ENCODE results near the gene SCRN3.
"Not testable (repeated sequence)": the region's sequence is repeated elsewhere in the genome, so short reads cannot be mapped to it uniquely, and the experiment has no call there.

SCRN3 gene

DNA sequence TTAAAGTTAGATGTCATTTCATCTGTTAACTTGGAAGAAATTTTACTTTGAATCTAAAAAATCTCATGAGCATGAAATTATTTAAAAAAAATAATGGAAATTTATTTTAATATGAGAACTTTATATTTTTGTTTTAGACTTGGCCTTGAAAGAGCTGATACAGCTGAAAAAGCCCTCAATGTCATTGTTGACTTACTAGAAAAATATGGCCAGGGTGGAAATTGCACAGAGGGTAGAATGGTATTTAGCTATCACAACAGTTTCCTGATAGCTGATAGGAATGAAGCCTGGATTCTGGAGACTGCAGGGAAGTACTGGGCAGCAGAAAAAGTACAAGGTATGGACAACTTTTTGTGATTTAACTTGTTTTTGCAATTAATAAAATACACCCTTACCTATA is 5.3 kb downstream of the SCRN3 start:
- in situ Hi-C loops (cut with HindIII; ENCODE audit: low sequenced_read_pairs): no loop called here

GRCh38 chr2:174403628-174404027 is 8.1 kb downstream of the SCRN3 start:
- in situ Hi-C loops (cut with HindIII; ENCODE audit: low sequenced_read_pairs): no loop called here

DNA sequence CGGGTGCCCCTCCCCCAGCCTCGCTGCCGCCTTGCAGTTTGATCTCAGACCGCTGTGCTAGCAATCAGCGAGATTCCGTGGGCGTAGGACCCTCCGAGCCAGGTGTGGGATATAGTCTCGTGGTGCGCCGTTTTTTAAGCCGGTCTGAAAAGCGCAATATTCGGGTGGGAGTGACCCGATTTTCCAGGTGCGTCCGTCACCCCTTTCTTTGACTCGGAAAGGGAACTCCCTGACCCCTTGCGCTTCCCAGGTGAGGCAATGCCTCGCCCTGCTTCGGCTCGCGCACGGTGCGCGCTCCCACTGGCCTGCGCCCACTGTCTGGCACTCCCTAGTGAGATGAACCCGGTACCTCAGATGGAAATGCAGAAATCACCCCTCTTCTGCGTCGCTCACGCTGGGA is 14.5 kb downstream of the SCRN3 start:
- in situ Hi-C loops (cut with HindIII; ENCODE audit: low sequenced_read_pairs): not testable (repeated sequence)

GRCh38 chr2:174412256-174412655 is 16.7 kb downstream of the SCRN3 start:
- in situ Hi-C loops (cut with HindIII; ENCODE audit: low sequenced_read_pairs): no loop called here

DNA sequence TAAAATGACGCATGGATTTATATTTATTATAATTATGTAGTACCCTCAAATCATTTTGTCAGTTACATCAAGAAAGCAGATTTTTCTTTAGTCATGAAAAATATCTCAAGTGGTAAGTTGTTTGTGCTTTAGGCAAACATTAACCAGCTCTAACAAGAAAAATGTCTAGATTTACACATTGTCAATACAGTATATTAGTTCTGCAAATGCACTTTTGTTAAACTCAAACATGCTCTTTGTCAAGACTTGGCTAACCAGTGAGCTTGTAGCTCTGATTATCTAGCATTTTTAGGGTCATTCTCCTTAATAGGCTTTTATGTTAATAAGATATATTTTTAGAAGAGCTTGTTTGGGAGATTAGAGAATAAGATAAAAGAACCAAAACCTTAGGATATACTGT is 32.7 kb downstream of the SCRN3 start:
- in situ Hi-C loops (cut with HindIII; ENCODE audit: low sequenced_read_pairs): no loop called here

DNA sequence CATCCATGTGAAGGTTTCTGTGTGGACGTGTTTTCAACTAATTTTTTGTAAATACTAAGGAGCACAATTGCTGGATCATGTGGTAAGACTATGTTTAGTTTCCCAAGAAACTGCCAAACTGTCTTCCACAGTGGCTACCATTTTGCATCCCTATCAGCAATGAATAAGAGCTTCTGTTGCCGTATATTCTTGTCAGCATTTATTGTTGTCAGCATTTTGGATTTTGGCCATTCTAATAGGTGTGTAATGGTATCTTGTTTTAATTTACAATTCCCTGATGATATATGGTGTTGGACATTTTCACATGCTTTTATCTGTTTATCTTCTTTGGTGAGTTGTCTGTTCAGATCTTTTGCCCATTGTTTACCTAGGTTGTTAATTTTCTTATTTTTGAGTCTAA is 34.5 kb downstream of the SCRN3 start:
- in situ Hi-C loops (cut with HindIII; ENCODE audit: low sequenced_read_pairs): no loop called here

- in situ Hi-C loops (cut with HindIII; ENCODE audit: low sequenced_read_pairs): no loop called here
Observed at GRCh38 chr2:174431902-174432301, 36.4 kb downstream of the SCRN3 start.

GRCh38 chr2:174436351-174436750 is 40.8 kb downstream of the SCRN3 start:
- in situ Hi-C loops (cut with HindIII; ENCODE audit: low sequenced_read_pairs): no loop called here

GRCh38 chr2:174438146-174438886 is 42.8 kb downstream of the SCRN3 start:
- in situ Hi-C loops (cut with HindIII; ENCODE audit: low sequenced_read_pairs): no loop called here

GRCh38 chr2:174439323-174439722 is 43.8 kb downstream of the SCRN3 start:
- in situ Hi-C loops (cut with HindIII; ENCODE audit: low sequenced_read_pairs): no loop called here

DNA sequence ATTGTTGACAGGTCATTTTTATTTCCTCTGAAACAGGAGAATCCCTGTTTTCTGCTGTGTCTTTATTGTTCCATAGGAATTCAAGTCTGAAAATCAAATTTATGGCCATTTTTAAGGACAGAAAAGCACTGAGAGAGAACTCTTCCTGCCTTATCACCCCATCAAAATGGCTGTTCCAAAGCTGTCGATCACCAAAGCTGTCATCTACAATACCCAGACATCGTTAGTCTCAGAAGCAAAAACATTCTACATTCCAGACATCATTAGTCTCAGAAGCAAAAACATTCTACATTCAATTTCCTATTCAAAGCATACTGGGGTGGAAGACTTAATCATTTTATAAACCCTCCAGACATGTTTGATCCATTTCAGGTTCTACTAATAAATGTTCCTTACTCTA is 44.4 kb downstream of the SCRN3 start:
- in situ Hi-C loops (cut with HindIII; ENCODE audit: low sequenced_read_pairs): no loop called here

- in situ Hi-C loops (cut with HindIII; ENCODE audit: low sequenced_read_pairs): no loop called here
Observed at GRCh38 chr2:174442546-174443510, 47.3 kb downstream of the SCRN3 start.

- in situ Hi-C loops (cut with HindIII; ENCODE audit: low sequenced_read_pairs): no loop called here
Observed at GRCh38 chr2:174444761-174445160, 49.2 kb downstream of the SCRN3 start.

- in situ Hi-C loops (cut with HindIII; ENCODE audit: low sequenced_read_pairs): no loop called here
Observed at GRCh38 chr2:174445248-174445647, 49.7 kb downstream of the SCRN3 start.

GRCh38 chr2:174446531-174446930 is 51.0 kb downstream of the SCRN3 start:
- in situ Hi-C loops (cut with HindIII; ENCODE audit: low sequenced_read_pairs): no loop called here

GRCh38 chr2:174449033-174449432 is 53.5 kb downstream of the SCRN3 start:
- in situ Hi-C loops (cut with HindIII; ENCODE audit: low sequenced_read_pairs): no loop called here

- in situ Hi-C loops (cut with HindIII; ENCODE audit: low sequenced_read_pairs): no loop called here
Observed at GRCh38 chr2:174450021-174450816, 54.7 kb downstream of the SCRN3 start.

DNA sequence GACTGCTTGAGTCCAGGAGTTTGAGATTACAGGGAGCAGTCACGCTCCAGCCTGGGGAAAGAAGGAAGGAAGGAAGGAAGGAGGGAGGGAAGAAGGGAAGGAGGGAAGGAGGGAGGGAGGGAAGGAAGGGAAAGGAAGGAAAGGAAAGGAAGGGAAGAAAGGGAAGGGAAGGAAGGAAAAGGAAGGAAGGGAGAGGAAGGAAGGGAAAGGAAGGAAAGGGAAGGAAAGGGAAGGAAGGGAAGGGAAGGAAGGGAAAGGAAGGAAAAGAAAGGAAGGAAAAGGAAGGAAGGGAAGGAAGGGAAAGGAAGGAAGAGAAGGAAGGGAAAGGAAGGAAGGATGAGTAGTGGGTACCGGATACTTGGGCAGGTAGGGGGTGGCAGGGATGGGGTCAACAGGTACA is 59.0 kb downstream of the SCRN3 start:
- in situ Hi-C loops (cut with HindIII; ENCODE audit: low sequenced_read_pairs): no loop called here

DNA sequence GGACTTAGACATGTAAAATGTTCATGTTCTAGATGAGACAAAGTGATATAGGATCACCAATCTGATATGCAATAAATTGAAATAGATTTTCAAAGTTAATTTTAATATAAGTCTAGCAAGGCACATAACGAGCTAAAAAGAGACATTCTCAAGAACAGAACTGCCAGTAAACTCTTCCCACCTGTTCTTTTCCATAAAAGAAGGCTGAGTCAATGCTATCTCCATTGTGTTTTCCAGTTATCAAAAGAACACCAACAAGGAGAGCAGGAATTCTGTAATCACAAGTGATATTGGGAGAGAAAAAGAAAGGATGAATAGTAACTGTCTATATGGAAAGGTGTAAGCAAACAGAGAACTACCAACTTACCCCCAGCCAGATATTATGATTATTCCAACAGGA is 65.7 kb downstream of the SCRN3 start:
- in situ Hi-C loops (cut with HindIII; ENCODE audit: low sequenced_read_pairs): no loop called here

DNA sequence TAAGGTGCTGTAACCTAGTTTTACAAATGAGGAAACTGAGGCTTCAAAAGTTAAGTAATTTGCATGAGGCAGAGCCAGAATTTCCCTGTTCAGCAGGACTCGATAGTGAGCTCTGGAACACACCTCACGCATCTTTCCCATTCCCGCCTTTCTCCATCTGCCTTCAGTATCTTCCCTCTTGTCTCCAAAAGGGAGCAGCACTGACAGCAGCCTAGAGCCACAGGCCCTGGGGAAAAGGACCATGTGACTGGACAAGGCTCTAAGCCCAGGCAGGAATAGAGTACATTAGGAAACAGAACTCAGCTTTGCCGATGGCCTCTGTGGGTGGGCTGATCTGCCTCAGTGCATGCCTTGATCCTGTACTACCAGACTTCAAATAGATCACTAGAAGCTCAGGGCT is 69.8 kb downstream of the SCRN3 start:
- in situ Hi-C loops (cut with HindIII; ENCODE audit: low sequenced_read_pairs): no loop called here

GRCh38 chr2:174473796-174474195 is 78.3 kb downstream of the SCRN3 start:
- in situ Hi-C loops (cut with HindIII; ENCODE audit: low sequenced_read_pairs): no loop called here

Data from DLD1 (cell line).